ENCODE results near the gene PAX8. TPM values are rescaled to one million over a fixed set of nuclear protein-coding genes. Genes with fewer than 3 reads are reported as not detected.

Gene PAX8
- total RNA-seq, 3 donors from 2014 or later = under 0.01 to 2.6 (median 1.0) TPM

- no peak for DNase-seq (ENCODE audit: low spot score in 2 of 2)
- H3K4me1 ChIP-seq = no peaks in the 10 kb centered on the region
- intact Hi-C loops (cut with DNase I; ENCODE audit: low total_unique reads) = no loop called here
- H3K36me3 ChIP-seq = no peaks in the 10 kb centered on the region
- no peak for TF ChIP-seq CTCF (IDR thresholded peaks at IDR 0.05)
- no peak for TF ChIP-seq POLR2AphosphoS5 (IDR thresholded peaks at IDR 0.05)
- TF ChIP-seq POLR2A (IDR thresholded peaks at IDR 0.05) = no peak
- no peaks in the 10 kb centered on the region for H3K27me3 ChIP-seq
- H3K27ac ChIP-seq = no peak overlapping the region
- no peak overlapping the region for H3K4me3 ChIP-seq
- H3K9me3 ChIP-seq = no peaks in the 10 kb centered on the region
These were observed 46.6 kb downstream of the PAX8 start for GRCh38 chr2:113232123-113232522.

- DNase-seq (ENCODE audit: low spot score in 2 of 2) = no peak
- intact Hi-C loops (cut with DNase I; ENCODE audit: low total_unique reads) = no loop called here
- Histone ChIP-seq H3K9me3 (no peaks in the 10 kb centered on the region), H3K4me1 (no peaks in the 10 kb centered on the region), H3K27ac (no peak overlapping the region), H3K4me3 (no peak overlapping the region), H3K36me3 (no peaks in the 10 kb centered on the region), H3K27me3 (no peaks in the 10 kb centered on the region)
- TF ChIP-seq CTCF (IDR thresholded peaks at IDR 0.05) (no peak), POLR2A (IDR thresholded peaks at IDR 0.05) (no peak), POLR2AphosphoS5 (IDR thresholded peaks at IDR 0.05) (no peak)
These were observed 47.7 kb downstream of the PAX8 start for GRCh38 chr2:113231064-113231463.

- no peak for TF ChIP-seq CTCF (IDR thresholded peaks at IDR 0.05)
- TF ChIP-seq POLR2AphosphoS5 (IDR thresholded peaks at IDR 0.05) = no peak
- no peak for TF ChIP-seq POLR2A (IDR thresholded peaks at IDR 0.05)
- no peaks in the 10 kb centered on the region for H3K9me3 ChIP-seq
- no peaks in the 10 kb centered on the region for H3K36me3 ChIP-seq
- H3K4me3 ChIP-seq = no peak overlapping the region
- no peaks in the 10 kb centered on the region for H3K27me3 ChIP-seq
- no peak for DNase-seq (ENCODE audit: low spot score in 2 of 2)
- H3K4me1 ChIP-seq = no peaks in the 10 kb centered on the region
- H3K27ac ChIP-seq = peak overlapping the region in 1 of 2 donors; percentile 25
- intact Hi-C loops (cut with DNase I; ENCODE audit: low total_unique reads) = no loop called here
These were observed 48.2 kb downstream of the PAX8 start for GRCh38 chr2:113230531-113230930.

- Histone ChIP-seq H3K4me3 (no peak overlapping the region), H3K27ac (peak overlapping the region in 1 of 2 donors; percentile 25), H3K9me3 (no peaks in the 10 kb centered on the region), H3K27me3 (no peaks in the 10 kb centered on the region), H3K4me1 (no peaks in the 10 kb centered on the region), H3K36me3 (no peaks in the 10 kb centered on the region)
- intact Hi-C loops (cut with DNase I; ENCODE audit: low total_unique reads) = no loop called here
- no peak for DNase-seq (ENCODE audit: low spot score in 2 of 2)
- TF ChIP-seq CTCF (IDR thresholded peaks at IDR 0.05) (no peak), POLR2AphosphoS5 (IDR thresholded peaks at IDR 0.05) (no peak), POLR2A (IDR thresholded peaks at IDR 0.05) (no peak)
These were observed 48.9 kb downstream of the PAX8 start for GRCh38 chr2:113229795-113230194.

GRCh38 chr2:113228991-113229716 lies 49.6 kb downstream of the PAX8 start:
- no peak for TF ChIP-seq POLR2A (IDR thresholded peaks at IDR 0.05)
- TF ChIP-seq CTCF (IDR thresholded peaks at IDR 0.05) = no peak
- no peak for TF ChIP-seq POLR2AphosphoS5 (IDR thresholded peaks at IDR 0.05)
- no peaks in the 10 kb centered on the region for H3K27me3 ChIP-seq
- intact Hi-C loops (cut with DNase I; ENCODE audit: low total_unique reads) = no loop called here
- DNase-seq (ENCODE audit: low spot score in 2 of 2) = no peak
- H3K4me3 ChIP-seq = no peak overlapping the region
- no peaks in the 10 kb centered on the region for H3K36me3 ChIP-seq
- H3K4me1 ChIP-seq = no peaks in the 10 kb centered on the region
- no peaks in the 10 kb centered on the region for H3K9me3 ChIP-seq
- H3K27ac ChIP-seq = no peak overlapping the region
